H1 (cell line): ENCODE measurements around the gene CHST8. TPM values are rescaled to one million over a fixed set of nuclear protein-coding genes. Genes with fewer than 3 reads are reported as not detected.

Source experiments
- ASH2L ChIP-seq: fragments of 200-600, 300-600 bp; sonication (generic); IDR thresholded peaks from one replicate; pipeline ENCODE4 v1.7.1; 2017; ENCODE audit warnings: low read length
- SP2 ChIP-seq: IDR thresholded peaks from 2 replicates; pipeline ENCODE4 v1.6.1; 2012; ENCODE audit warnings: mild to moderate bottlenecking, low read length, inconsistent platforms
- polyA plus RNA-seq, 7 experiments: library from polyadenylated mRNA; depleted of rRNA in 3 of 7; stranded (reverse) in 5 of 7; unstranded in 2 of 7; fragments of >200 nt in 5 of 7; fragments of 200-250 nt in 2 of 7; gene quantifications; 1 replicate in 5 of 7; 2 replicates in 1 of 7; 4 replicates in 1 of 7; pipeline versions ENCODE4 v1.2.1 to v1.2.3, GENCODE V29; 2011 to 2013; ENCODE audit warnings: missing spikeins in 2 of 7, mixed read lengths in 2 of 7
- total RNA-seq: library from RNA; stranded (reverse); fragmentation: NEBNext Ultra II Directional; extraction: Animal tissue kit (Norgen Biotek cat#: 25700); gene quantifications from 2 replicates; pipeline ENCODE4 v1.2.1, GENCODE V29; 2021

Gene CHST8
- total and polyA plus RNA-seq, 2 of the 8 experiments (the other 6 are each of a cell fraction or from before 2014, with no cell fraction given) = 10.8 to 28.2 TPM

DNA sequence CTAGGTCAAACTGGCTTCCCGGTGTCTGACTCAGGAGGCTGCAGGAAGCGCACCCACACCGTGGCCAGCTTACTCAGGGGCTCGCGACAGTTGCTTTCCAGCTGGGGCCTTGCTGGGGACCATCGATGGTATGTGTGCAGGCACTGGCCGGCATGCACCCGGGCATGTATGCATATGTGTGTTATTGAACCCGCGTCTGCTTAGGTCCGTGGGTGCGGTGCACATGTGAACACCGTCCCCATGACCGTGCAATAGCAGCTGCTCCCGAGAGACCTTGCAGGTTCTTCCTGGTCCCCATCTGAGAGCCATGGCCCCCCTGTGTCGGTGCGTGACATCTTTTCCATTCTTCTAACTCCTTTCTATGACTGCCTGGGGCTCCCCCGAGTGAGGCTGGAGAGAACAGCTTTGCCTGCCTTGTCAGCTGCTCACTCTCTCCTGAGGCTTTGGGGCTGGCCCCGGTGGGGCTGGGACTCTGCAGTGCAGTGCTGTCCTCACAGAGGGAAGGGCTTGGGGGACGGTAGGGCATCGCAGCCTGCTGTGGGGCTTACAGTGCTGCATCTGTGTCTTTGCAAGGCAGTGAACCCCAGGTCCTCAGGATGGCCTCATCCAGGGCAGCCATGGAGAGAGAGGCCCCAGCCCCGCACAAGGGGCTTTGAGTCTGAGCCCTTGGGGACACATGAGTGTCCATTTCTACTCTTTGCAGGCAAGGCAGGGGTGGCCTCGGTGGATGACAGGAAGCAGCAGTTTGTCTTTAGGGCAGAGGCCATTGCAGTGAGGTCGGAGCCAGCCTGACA is 65.1 kb downstream of the CHST8 start (continued):
- TF ChIP-seq SP2 (no peak), ASH2L (no peak)
